ENCODE data around the gene ITGAL.

- no peak for TF ChIP-seq POLR2A (IDR thresholded peaks at IDR 0.05)
- no peak for TF ChIP-seq CTCF (IDR thresholded peaks at IDR 0.05)
Observed at GRCh38 chr16:30552956-30553355, 80.4 kb downstream of the ITGAL start.
